Vagina (tissue), 2 donors: ENCODE data around the gene SLC5A2.

Experiments
- CTCF ChIP-seq, 3 experiments: fragments of 450-650 bp in 2 of 3; fragments of 200-600 bp in 1 of 3; sonication (generic) in 1 of 3; IDR thresholded peaks; one replicate each; pipeline ENCODE4 v1.5.1; 2017 to 2019; ENCODE audit warnings: antibody characterized with exemption in 3 of 3, mild to moderate bottlenecking in 2 of 3, moderate library complexity in 2 of 3
- POLR2A ChIP-seq, 2 donors: fragments of 450-650 bp; IDR thresholded peaks; one replicate each; pipeline ENCODE4 v1.6.1; 2017; ENCODE audit warnings: antibody characterized with exemption in 2 of 2, mild to moderate bottlenecking in 2 of 2, moderate library complexity in 2 of 2

- TF ChIP-seq POLR2A (IDR thresholded peaks at IDR 0.05) (no peak), CTCF (IDR thresholded peaks at IDR 0.05) (no peak)
Measured at GRCh38 chr16:31484491-31485171, 1.7 kb downstream of the SLC5A2 start.
